Measurements from ENCODE around the gene TMEM234. TPM values are rescaled to one million over a fixed set of nuclear protein-coding genes. Genes with fewer than 3 reads are reported as not detected.

TMEM234 gene
- total and polyA plus RNA-seq, 10 of the 15 experiments (the other 5 are each of a cell fraction or from before 2014, with no cell fraction given), result 2.9 to 10.9 (median 6.4) TPM

GRCh38 chr1:32221980-32222755, at the start of gene TMEM234, which contains the start of gene EIF3I (continued):
- TF ChIP-seq, protein P1, sequence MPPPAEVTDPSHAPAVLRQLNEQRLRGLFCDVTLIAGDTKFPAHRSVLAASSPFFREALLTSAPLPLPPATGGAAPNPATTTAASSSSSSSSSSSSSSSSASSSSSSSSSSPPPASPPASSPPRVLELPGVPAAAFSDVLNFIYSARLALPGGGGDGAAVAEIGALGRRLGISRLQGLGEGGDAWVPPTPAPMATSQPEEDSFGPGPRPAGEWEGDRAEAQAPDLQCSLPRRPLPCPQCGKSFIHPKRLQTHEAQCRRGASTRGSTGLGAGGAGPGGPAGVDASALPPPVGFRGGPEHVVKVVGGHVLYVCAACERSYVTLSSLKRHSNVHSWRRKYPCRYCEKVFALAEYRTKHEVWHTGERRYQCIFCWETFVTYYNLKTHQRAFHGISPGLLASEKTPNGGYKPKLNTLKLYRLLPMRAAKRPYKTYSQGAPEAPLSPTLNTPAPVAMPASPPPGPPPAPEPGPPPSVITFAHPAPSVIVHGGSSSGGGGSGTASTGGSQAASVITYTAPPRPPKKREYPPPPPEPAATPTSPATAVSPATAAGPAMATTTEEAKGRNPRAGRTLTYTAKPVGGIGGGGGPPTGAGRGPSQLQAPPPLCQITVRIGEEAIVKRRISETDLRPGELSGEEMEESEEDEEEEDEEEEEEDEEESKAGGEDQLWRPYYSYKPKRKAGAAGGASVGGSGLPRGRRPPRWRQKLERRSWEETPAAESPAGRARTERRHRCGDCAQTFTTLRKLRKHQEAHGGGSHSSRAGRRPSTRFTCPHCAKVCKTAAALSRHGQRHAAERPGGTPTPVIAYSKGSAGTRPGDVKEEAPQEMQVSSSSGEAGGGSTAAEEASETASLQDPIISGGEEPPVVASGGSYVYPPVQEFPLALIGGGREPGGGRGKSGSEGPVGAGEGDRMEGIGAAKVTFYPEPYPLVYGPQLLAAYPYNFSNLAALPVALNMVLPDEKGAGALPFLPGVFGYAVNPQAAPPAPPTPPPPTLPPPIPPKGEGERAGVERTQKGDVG (CRISPR knock-in tag; IDR thresholded peaks at IDR 0.05), result no peak
- TF ChIP-seq IRF4 (IDR thresholded peaks at IDR 0.05; ENCODE audit: low read depth, low read length), result peak; percentile 32; the same call in 1 of the 2 replicates
- no peak for TF ChIP-seq CTCF (IDR thresholded peaks at IDR 0.05 in 2 of 3, conservative IDR thresholded peaks at IDR 0.05 in 1 of 3; ENCODE audit: control insufficient read depth in 2 of 3, extremely low read depth in 1 of 3, insufficient read depth in 1 of 3, low read depth in 3 of 3, low read length in 3 of 3)
- peak; percentile 57 for TF ChIP-seq SMAD1 (IDR thresholded peaks at IDR 0.05; ENCODE audit: low read depth, partially characterized antibody)
- peak; percentile 36; the same call in 1 of the 2 replicates for TF ChIP-seq PKNOX1 (IDR thresholded peaks at IDR 0.05)
- TF ChIP-seq EZH2 (IDR thresholded peaks at IDR 0.05; ENCODE audit: borderline replicate concordance, control insufficient read depth, low read depth, low read length), result no peak
- peak; percentile 56 for TF ChIP-seq MEF2B (IDR thresholded peaks at IDR 0.05; ENCODE audit: partially characterized antibody, poor library complexity, severe bottlenecking)
- peak in 1 of 2 experiments; percentile 84; a peak in 2 of 4 replicates for TF ChIP-seq ETV6 (conservative IDR thresholded peaks at IDR 0.05 in 1 of 2, IDR thresholded peaks at IDR 0.05 in 1 of 2; ENCODE audit: borderline replicate concordance in 1 of 2, low read depth in 1 of 2)
- TF ChIP-seq RELA (IDR thresholded peaks at IDR 0.05; ENCODE audit: borderline replicate concordance, partially characterized antibody), result no peak
- TF ChIP-seq TAF1 (IDR thresholded peaks at IDR 0.05; ENCODE audit: borderline replicate concordance, low read depth, low read length), result peak; percentile 59; the same call in 1 of the 2 replicates
- TF ChIP-seq KLF5 (IDR thresholded peaks at IDR 0.05; ENCODE audit: partially characterized antibody), result no peak
- 0 out of 2 replicates have a peak, but pooled peaks have one; percentile 25 for TF ChIP-seq SPI1 (IDR thresholded peaks at IDR 0.05; ENCODE audit: borderline replicate concordance, insufficient read depth, low read depth, low read length)
- peak; percentile 90 for TF ChIP-seq CREB1 (IDR thresholded peaks at IDR 0.05; ENCODE audit: low read depth)
- TF ChIP-seq SIX5 (IDR thresholded peaks at IDR 0.05; ENCODE audit: low read depth, low read length, severe bottlenecking), result peak; percentile 20
- TF ChIP-seq NR2C1 (IDR thresholded peaks at IDR 0.05), result peak; percentile 95
- peak; percentile 43 for TF ChIP-seq IKZF1 (conservative IDR thresholded peaks at IDR 0.05)
- TF ChIP-seq, protein P2, sequence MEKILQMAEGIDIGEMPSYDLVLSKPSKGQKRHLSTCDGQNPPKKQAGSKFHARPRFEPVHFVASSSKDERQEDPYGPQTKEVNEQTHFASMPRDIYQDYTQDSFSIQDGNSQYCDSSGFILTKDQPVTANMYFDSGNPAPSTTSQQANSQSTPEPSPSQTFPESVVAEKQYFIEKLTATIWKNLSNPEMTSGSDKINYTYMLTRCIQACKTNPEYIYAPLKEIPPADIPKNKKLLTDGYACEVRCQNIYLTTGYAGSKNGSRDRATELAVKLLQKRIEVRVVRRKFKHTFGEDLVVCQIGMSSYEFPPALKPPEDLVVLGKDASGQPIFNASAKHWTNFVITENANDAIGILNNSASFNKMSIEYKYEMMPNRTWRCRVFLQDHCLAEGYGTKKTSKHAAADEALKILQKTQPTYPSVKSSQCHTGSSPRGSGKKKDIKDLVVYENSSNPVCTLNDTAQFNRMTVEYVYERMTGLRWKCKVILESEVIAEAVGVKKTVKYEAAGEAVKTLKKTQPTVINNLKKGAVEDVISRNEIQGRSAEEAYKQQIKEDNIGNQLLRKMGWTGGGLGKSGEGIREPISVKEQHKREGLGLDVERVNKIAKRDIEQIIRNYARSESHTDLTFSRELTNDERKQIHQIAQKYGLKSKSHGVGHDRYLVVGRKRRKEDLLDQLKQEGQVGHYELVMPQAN (conservative IDR thresholded peaks at IDR 0.05), result peak; percentile 88
- TF ChIP-seq GATAD2B (conservative IDR thresholded peaks at IDR 0.05; ENCODE audit: low read depth), result 0 out of 2 replicates have a peak, but pooled peaks have one; percentile 26

Measured in GM12878 (cell line).